GM10248 (cell line): ENCODE results near the gene SLIT3.

ENCODE experiments used
- CTCF ChIA-PET: fragments of 300-600 bp; sonication (Branson Sonifier 250); formaldehyde crosslinking; extraction: SDS; loops from one replicate; lab custom pipeline; 2021; ENCODE audit warnings: antibody characterized with exemption; lab: Yijun Ruan, JAX
- POLR2A ChIA-PET: fragments of 350-650 bp; sonication (Branson Sonifier 250); formaldehyde crosslinking; extraction: SDS; loops from one replicate; lab custom pipeline; 2020; ENCODE audit warnings: antibody characterized with exemption; lab: Yijun Ruan, JAX
- DNase-seq: peaks from one replicate; pipeline ENCODE4 v3.0.0; 2012; ENCODE audit errors: extremely low spot score
- TF ChIP-seq, protein P1 (sequence below): IDR thresholded peaks from 2 replicates; pipeline ENCODE4 v1.5.1; 2012; ENCODE audit warnings: mild to moderate bottlenecking, low read depth; ENCODE audit errors: extremely low read depth, missing control alignments, control extremely low read depth

The SLIT3 gene

DNA sequence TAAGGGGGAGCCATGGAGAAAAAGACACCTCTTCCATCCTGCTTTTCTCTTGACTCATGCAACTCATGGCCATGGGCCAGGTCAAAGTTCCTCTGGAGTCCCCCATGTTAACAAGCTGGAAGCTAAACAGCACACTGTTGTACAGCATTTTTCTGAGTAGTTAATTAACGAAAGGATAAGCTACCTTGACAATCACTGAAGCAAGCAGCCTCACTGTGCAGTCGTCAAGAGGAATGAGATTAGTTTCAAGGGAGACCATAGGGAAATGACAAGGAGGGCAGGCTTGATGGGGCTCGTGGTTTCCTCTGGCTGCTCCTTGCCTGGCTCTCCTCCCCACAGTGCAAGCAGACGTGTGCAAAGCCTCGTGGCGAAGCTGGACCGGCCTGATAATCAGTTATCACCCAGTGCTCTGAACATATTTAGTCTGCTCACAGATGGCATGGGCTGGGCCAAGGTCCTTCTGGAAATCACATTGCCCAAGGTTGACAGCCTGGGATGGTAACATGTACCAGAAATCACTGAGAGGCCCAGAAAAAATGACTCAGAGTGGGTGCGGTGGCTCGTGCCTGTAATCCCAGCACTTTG, 209.5 kb downstream of the SLIT3 start:
- ChIA-PET POLR2A (no interaction called here), CTCF (no interaction called here)
- no peak for DNase-seq
- TF ChIP-seq, protein P1, sequence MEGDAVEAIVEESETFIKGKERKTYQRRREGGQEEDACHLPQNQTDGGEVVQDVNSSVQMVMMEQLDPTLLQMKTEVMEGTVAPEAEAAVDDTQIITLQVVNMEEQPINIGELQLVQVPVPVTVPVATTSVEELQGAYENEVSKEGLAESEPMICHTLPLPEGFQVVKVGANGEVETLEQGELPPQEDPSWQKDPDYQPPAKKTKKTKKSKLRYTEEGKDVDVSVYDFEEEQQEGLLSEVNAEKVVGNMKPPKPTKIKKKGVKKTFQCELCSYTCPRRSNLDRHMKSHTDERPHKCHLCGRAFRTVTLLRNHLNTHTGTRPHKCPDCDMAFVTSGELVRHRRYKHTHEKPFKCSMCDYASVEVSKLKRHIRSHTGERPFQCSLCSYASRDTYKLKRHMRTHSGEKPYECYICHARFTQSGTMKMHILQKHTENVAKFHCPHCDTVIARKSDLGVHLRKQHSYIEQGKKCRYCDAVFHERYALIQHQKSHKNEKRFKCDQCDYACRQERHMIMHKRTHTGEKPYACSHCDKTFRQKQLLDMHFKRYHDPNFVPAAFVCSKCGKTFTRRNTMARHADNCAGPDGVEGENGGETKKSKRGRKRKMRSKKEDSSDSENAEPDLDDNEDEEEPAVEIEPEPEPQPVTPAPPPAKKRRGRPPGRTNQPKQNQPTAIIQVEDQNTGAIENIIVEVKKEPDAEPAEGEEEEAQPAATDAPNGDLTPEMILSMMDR = no peak

DNA sequence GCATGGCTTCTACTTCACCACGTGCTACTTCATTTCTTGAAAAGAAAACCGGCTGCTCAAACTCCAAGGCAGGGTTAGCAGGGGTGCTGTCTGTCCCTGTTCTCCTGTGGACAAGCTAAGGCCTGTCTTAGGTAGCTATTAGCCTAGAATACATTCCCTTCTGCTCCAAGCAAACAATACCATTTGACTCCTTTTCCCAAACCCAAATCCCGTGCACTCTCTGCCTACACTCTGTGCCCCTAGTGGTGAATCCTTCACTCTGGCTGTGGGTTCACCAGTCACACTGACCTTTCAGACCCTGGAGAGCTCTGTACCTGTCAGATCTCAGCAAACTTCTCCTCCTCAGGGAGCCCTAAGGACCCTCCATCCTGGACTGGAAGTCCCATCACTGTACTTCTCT, 211.6 kb downstream of the SLIT3 start:
- POLR2A ChIA-PET = no interaction called here
- CTCF ChIA-PET = no interaction called here
- TF ChIP-seq, protein P1 = no peak
- DNase-seq = no peak

DNA sequence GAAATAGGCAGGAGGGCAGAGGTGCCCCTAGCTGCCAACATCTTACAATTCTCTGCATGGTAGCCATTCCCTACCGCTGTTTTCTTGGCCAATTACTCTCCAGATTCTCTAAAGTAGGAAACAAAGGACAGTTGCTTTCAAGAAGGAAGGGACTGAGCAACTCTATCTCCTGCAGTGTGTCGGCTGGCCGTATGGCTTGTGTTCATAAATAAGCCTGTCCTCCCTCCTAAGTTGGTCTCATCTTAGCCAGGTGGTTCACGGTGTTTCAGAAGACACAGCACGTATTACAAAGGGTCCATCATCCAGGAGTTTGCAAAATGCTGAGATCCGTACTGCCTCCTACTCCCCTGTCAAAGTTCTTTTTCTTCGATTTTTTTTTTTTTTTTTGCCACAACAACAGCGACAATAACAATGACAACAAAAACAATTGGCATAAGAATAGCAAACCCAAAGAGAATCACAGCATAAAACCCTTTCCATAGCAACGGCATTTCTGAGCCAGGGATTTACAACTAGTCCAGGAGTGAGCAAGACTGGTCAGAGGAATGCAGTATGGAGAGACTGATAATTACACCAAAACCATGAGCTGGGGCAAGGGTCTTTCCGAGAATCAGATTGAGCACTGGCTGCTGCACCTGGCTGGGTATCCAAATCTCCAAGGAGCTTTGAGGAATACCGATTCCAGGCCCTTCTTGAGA, 212.8 kb downstream of the SLIT3 start:
- POLR2A ChIA-PET = no interaction called here
- CTCF ChIA-PET = no interaction called here
- DNase-seq = no peak
- TF ChIP-seq, protein P1 = no peak

DNA sequence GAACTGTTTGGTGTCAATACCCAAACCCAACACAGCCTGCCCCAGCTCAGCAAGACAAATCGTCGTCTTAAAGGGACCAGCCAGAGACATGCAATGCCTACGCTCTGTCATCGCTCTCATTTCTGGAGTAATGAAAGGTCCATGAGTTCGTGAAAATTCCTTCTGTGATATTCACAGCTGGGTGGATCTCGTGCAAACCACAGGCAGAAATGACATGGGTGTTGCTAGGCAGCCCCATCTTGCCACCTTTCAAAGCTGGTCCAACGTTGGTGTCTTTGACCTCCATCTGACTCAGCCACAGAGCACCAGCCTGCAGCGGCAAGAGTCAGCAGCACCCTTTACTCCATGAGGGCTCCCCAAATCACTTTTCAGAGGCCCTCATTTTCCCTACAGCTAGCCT, 215.3 kb downstream of the SLIT3 start:
- no peak for DNase-seq
- ChIA-PET CTCF (no interaction called here), POLR2A (no interaction called here)
- TF ChIP-seq, protein P1 = no peak

DNA sequence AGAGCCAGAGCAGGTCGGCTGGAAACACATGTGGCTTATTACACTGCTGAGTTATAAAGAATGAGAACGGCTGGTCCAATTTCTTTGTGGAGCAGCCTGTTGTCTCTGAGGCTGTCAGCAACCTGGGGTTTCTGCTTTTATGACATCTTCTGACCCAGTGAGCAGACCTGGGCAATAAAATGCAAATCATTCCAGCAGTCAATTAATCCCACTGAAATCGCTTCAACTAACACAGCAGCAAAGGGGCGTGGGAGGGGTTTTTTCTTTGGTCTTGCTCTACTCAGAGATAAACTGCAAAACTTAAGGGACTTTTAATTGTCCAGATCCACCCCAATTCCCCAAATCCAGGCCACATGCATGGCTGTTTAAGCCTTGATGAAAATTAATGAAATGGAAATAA, 215.7 kb downstream of the SLIT3 start:
- CTCF ChIA-PET = no interaction called here
- POLR2A ChIA-PET = no interaction called here
- no peak for DNase-seq
- TF ChIP-seq, protein P1 = no peak

DNA sequence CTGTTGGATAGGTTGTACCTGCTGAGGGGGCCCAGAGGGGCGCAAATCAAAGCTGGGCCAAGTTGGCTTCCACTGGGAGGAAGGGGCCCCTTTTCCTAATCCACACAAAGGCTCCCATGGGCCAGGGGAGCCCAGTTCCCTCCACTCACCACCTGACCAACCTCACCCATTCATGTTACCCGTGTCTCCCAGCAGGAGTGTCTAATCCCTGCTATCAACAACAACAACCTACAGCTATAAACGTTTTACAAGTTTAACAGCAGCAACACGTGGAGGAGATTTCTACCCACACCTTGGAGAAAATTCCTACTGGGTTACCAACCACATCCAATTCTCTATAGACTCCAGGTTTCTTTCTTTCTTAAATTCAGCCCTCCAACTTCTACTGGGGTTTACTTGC, 216.2 kb downstream of the SLIT3 start:
- ChIA-PET POLR2A (no interaction called here), CTCF (no interaction called here)
- no peak for DNase-seq
- TF ChIP-seq, protein P1 = no peak
